NCI-H2081 (cell line): ENCODE data around the gene DMAC2.
"Not testable (repeated sequence)": the region's sequence is repeated elsewhere in the genome, so short reads cannot be mapped to it uniquely, and the experiment has no call there.

ENCODE experiments used
- DNase-seq, 2 experiments: peaks; one replicate each; lab custom pipeline; 2025; lab: John Stamatoyannopoulos, UW

Gene DMAC2

GRCh38 chr19:41439441-41440222 is at the start of gene DMAC2:
Gene DMAC2 (minus strand): TSS chr19:41439912. CDS start chr19:41439899, 13 bp downstream.
- DNase-seq = peak; percentile 99

- DNase-seq = not testable (repeated sequence)
Observed at GRCh38 chr19:41486953-41487352, 47.2 kb upstream of the DMAC2 start.

GRCh38 chr19:41484822-41485221 is 45.1 kb upstream of the DMAC2 start:
- no peak for DNase-seq

GRCh38 chr19:41480336-41480735 is 40.6 kb upstream of the DMAC2 start:
- no peak for DNase-seq

GRCh38 chr19:41479757-41480191 is 40.1 kb upstream of the DMAC2 start:
- DNase-seq = no peak

- no peak for DNase-seq
Observed at GRCh38 chr19:41478875-41479756, 39.4 kb upstream of the DMAC2 start.

GRCh38 chr19:41478171-41478570 is 38.5 kb upstream of the DMAC2 start:
- DNase-seq = no peak

- DNase-seq = no peak
Observed at GRCh38 chr19:41476583-41476982, 36.9 kb upstream of the DMAC2 start.

- not testable (repeated sequence) for DNase-seq
Observed at GRCh38 chr19:41463257-41464256, 23.8 kb upstream of the DMAC2 start.

GRCh38 chr19:41462497-41462896 is 22.8 kb upstream of the DMAC2 start:
- DNase-seq = no peak

GRCh38 chr19:41457241-41457640 is 17.5 kb upstream of the DMAC2 start:
- DNase-seq = no peak

GRCh38 chr19:41456342-41456918 is 16.7 kb upstream of the DMAC2 start:
- no peak for DNase-seq

- DNase-seq = no peak
Observed at GRCh38 chr19:41455936-41456335, 16.2 kb upstream of the DMAC2 start.

- DNase-seq = no peak
Observed at GRCh38 chr19:41452584-41453275, 13.0 kb upstream of the DMAC2 start.

GRCh38 chr19:41449865-41450178 is 10.1 kb upstream of the DMAC2 start:
- no peak for DNase-seq

- DNase-seq = peak; percentile 40
Observed at GRCh38 chr19:41449079-41449864, 9.6 kb upstream of the DMAC2 start.

- DNase-seq = no peak
Observed at GRCh38 chr19:41447732-41448332, 8.1 kb upstream of the DMAC2 start.

GRCh38 chr19:41445575-41445974 is 5.9 kb upstream of the DMAC2 start:
- no peak for DNase-seq

GRCh38 chr19:41443813-41444455 is 4.2 kb upstream of the DMAC2 start:
- DNase-seq = no peak
